ENCODE results near the gene RPUSD4.

The RPUSD4 gene

DNA sequence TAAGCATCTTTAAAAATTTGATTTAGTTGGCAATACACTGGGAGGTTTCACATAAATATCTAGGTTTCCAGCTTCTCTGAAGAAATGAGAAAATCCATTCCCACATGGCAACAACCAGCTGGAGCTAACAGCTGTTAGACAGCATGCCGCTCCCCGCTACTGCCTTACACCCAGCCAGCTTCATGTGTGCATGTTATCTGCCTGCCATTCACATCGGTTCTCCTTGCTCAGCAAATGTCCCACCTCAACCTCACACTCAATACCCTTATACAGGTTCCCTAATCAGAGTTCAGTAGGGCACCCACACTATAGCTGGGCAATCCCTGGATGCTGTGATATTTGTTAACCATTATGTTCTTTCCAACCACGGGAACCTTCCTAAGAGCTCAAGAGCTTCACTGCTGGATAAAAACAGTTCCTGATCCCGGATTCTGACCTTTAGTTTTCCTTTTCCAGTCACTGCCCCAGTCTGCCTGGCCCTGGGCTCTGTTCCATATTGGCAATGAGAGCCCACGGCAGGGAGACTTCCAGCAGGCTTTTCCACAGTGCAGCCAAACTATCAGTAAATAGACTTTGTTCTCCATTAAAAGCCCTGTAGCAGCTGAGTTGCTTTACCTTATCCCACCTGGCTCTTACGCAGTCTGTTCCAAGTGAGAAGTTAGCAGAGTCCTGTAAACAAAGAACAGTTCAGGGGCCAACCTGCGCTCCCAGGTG is 8.6 kb downstream of the RPUSD4 start:
- in situ Hi-C loops (cut with MboI; ENCODE audit: low sequenced_read_pairs), result loop anchor here (25.0 kb wide), 1 partner anchor 566 kb away; the partner anchor contains the start of gene CHEK1

DNA sequence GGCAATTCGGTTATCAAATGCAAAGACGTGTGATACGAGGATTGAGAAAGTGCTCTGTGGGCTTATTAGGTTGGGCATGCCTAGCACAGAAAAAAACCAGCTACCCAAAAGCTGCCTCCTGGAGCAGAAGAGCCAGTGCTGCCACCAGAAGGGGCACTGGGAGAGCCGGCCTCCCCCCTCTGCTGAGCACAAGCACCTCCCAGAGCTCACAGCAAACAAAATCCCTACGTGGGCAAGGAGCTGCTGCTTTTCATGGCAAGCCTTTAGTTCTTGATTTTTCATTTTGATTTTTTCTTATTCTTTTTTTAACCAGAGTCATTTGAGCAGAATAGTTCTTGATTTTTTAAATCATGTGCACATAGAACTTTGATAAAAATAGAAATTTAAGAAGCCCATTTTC is 12.8 kb downstream of the RPUSD4 start:
- no peaks in the 10 kb centered on the region for H3K4me1 ChIP-seq

More for the DNA sequence above, 8.6 kb downstream of the RPUSD4 start:
- Histone ChIP-seq H3K9me3 (no peaks in the 10 kb centered on the region), H3K4me1 (no peaks in the 10 kb centered on the region), H3K4me3 (no peak overlapping the region), H3K27me3 (ENCODE audit: low read depth) (no peaks in the 10 kb centered on the region), H3K36me3 (replicated peaks) (peaks cover 82% of the 10 kb centered on the region)
- no peak for DNase-seq (ENCODE audit: low spot score in 2 of 2)

DNA sequence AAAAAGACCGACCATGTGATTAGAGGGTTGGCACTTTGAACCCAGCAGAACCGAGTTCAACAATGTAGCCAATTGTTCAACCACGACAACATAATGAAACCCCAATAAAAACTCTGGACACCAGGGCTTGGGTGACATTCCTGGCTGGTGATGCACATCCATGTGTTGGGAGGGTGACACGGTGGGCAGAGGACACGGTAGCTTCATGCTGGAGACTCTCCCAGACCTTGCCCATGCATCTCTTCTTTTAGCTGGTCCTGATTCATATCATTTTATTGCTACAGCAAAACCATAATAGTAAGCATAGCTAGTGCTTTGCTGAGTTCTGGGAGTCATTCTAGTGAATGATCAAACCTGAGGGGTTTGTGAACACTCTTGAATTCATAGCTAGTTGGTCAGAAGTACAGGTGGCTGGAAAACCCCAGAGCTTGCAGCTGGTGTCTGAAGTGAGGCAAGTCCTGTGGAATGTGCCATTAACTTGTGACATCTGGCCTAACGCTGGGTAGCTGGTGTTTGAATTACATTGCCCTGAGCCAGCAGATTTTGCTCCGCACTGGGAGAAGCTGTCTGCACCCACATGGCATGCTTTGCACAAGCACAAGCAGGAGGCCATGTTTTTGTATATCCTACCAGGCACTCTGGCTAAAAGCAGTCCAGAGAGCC is 14.0 kb downstream of the RPUSD4 start:
- Histone ChIP-seq H3K27me3 (ENCODE audit: low read depth) (no peaks in the 10 kb centered on the region), H3K36me3 (replicated peaks) (peaks cover 55% of the 10 kb centered on the region), H3K9me3 (no peaks in the 10 kb centered on the region), H3K4me3 (no peak overlapping the region), H3K4me1 (no peaks in the 10 kb centered on the region)
- DNase-seq (ENCODE audit: low spot score in 2 of 2), result no peak
- in situ Hi-C loops (cut with MboI; ENCODE audit: low sequenced_read_pairs), result no loop called here

More for the DNA sequence above, 12.8 kb downstream of the RPUSD4 start:
- Histone ChIP-seq H3K36me3 (replicated peaks) (peaks cover 63% of the 10 kb centered on the region), H3K4me3 (no peak overlapping the region), H3K27me3 (ENCODE audit: low read depth) (no peaks in the 10 kb centered on the region), H3K9me3 (no peaks in the 10 kb centered on the region)
- no peak for DNase-seq (ENCODE audit: low spot score in 2 of 2)
- in situ Hi-C loops (cut with MboI; ENCODE audit: low sequenced_read_pairs), result no loop called here

DNA sequence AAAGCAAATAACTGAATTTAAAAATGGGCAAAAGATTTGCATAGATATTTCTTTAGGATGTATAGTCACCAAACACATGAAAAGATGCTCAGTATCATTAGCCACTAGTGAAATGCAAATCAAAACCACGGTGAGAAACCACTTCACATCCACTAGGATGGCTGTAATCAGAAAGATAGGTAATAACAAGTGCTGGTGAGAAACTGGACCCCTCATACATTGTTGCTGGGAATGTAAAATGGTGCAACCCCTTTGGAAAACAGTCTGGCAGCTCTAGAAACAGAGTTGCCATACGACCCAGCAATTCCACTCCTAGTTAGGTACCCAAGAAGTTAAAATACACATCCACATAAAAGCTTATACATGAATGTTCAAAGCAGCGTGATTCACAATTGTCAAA is 16.3 kb downstream of the RPUSD4 start:
- H3K4me1 ChIP-seq, result no peaks in the 10 kb centered on the region
- in situ Hi-C loops (cut with MboI; ENCODE audit: low sequenced_read_pairs), result no loop called here
- no peak for DNase-seq (ENCODE audit: low spot score in 2 of 2)
- H3K27me3 ChIP-seq (ENCODE audit: low read depth), result no peaks in the 10 kb centered on the region
- no peak overlapping the region for H3K4me3 ChIP-seq
- H3K36me3 ChIP-seq (replicated peaks), result peaks cover 41% of the 10 kb centered on the region
- no peaks in the 10 kb centered on the region for H3K9me3 ChIP-seq

DNA sequence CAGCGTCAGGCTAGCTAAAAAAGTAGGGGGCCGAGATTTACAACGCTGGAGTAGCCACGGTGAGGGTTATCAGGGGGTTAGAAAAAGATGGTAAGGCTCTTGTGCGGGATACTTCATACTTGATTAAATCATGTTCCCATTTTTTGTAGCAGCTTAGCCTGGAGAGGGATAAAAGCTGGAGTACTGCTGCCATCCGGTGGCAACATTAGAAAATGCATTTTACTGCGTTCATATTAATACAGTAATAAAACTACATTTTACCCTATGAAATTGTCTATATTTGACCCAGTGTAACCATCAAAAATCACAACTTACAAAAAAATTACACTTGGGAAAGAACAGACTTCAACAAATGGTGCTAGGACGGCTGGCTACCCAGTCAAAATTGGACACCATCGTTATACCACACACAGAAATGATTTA is 17.3 kb downstream of the RPUSD4 start:
- in situ Hi-C loops (cut with MboI; ENCODE audit: low sequenced_read_pairs), result no loop called here
- Histone ChIP-seq H3K9me3 (no peaks in the 10 kb centered on the region), H3K4me1 (no peaks in the 10 kb centered on the region), H3K4me3 (no peak overlapping the region), H3K27me3 (ENCODE audit: low read depth) (no peaks in the 10 kb centered on the region), H3K36me3 (replicated peaks) (peaks cover 33% of the 10 kb centered on the region)
- peak; percentile 55 to 70 for DNase-seq (ENCODE audit: low spot score in 2 of 2)

DNA sequence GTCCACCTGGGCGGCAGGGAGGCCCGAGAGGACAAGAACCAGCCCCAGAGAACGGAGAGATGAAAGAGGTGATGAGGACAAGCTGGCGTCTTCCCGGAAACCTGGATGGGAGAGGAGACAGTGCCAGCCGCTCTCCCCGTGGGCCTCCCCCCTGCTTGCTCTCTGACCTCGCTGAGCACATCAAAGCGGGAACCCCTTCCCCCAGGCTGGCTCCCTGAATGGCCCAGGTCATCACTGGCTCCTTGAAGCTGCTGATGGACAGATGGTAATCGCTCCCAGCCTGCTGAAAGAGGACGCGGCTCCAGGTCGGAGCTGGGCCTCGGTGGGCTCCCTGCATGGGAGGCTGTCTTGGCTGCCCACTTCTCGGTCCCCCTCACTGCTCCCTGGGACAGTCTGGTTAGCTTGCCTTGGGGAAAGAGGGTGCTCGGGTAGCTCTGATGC is 18.4 kb downstream of the RPUSD4 start:
- Histone ChIP-seq H3K36me3 (replicated peaks) (peaks cover 22% of the 10 kb centered on the region), H3K4me1 (no peaks in the 10 kb centered on the region), H3K4me3 (no peak overlapping the region), H3K9me3 (no peaks in the 10 kb centered on the region), H3K27me3 (ENCODE audit: low read depth) (no peaks in the 10 kb centered on the region)
- DNase-seq (ENCODE audit: low spot score in 2 of 2), result no peak
- in situ Hi-C loops (cut with MboI; ENCODE audit: low sequenced_read_pairs), result no loop called here

DNA sequence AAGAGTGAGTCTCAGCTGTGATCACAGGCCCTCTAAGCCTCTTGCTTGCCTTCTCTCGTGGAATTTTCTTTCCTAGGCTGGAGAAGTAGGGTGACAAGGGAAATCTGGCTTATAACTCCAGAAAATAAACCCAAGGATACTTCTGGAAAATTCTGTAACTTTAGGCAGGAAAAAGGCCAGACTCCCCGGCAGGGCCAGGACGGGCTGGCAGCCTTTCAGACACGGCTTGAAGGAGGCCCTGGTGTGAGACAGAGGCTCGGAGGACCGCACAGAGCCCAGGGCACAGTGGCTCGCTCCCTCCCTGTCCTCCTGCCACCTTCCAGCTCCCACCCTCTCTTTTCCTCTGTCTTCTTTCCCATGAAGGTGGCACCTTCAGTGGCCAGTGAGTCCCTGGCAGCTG is 19.1 kb downstream of the RPUSD4 start:
- H3K9me3 ChIP-seq, result no peaks in the 10 kb centered on the region
- H3K4me1 ChIP-seq, result no peaks in the 10 kb centered on the region
- no peaks in the 10 kb centered on the region for H3K27me3 ChIP-seq (ENCODE audit: low read depth)
- H3K36me3 ChIP-seq (replicated peaks), result peaks cover 16% of the 10 kb centered on the region
- in situ Hi-C loops (cut with MboI; ENCODE audit: low sequenced_read_pairs), result no loop called here
- no peak overlapping the region for H3K4me3 ChIP-seq
- DNase-seq (ENCODE audit: low spot score in 2 of 2), result no peak

DNA sequence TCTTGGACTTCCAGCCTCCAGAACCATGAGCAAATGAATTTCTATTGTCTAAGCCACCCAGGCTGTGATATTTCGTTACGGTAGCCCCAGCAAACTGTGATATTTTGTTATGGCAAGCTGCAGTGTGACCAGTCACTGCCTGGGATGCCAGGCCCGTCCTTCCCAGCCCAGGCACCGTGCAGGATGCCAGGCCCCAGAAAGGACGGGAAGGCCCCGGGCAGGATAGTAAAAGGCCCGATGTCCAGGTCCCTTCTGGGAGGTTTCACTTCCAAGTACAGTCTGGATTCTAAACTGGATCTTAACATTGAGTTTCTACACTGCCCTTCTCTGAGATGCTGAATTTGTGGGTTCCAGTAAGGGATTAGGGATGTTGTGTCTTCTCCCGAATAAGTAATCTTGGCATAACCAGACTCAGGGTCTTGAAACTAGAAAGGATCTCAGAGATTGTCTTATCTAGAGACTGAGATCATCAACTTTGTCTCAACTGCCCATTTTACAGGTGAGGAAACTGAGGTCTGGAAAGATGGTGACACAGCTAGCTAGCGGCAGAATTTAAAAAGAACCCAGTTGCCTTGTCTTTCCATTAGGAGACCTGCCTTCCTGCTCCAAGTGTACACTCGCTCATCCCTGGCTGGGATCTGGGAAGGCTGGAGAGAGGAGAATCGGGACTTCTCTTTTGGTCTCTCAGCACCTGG is 19.9 kb downstream of the RPUSD4 start:
- Histone ChIP-seq H3K4me3 (no peak overlapping the region), H3K4me1 (no peaks in the 10 kb centered on the region), H3K36me3 (replicated peaks) (peaks cover 11% of the 10 kb centered on the region), H3K27me3 (ENCODE audit: low read depth) (no peaks in the 10 kb centered on the region), H3K9me3 (no peaks in the 10 kb centered on the region)
- in situ Hi-C loops (cut with MboI; ENCODE audit: low sequenced_read_pairs), result no loop called here
- DNase-seq (ENCODE audit: low spot score in 2 of 2), result no peak

DNA sequence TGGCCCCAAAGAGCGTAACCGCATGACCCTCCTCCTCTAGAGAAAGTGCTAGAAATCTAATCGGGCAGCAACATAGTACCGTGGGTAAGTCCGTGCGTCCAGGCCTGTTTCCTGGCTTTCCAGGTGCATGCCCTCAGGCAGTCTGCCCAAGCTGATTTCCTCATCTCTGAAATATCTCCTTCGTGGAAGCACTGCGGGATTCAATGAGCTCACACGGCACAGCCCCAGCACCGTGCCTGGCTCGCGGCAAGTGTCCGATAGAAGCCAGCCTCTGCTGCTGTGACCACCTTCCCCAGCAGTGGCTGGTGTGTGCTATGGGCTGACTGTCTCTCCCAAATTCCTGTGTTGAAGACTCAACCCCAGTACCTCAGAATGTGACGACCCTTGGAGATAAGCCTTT is 20.7 kb downstream of the RPUSD4 start:
- H3K36me3 ChIP-seq (replicated peaks), result peaks cover 9% of the 10 kb centered on the region
- in situ Hi-C loops (cut with MboI; ENCODE audit: low sequenced_read_pairs), result no loop called here
- H3K4me1 ChIP-seq, result no peaks in the 10 kb centered on the region
- H3K9me3 ChIP-seq, result no peaks in the 10 kb centered on the region
- no peaks in the 10 kb centered on the region for H3K27me3 ChIP-seq (ENCODE audit: low read depth)
- no peak for DNase-seq (ENCODE audit: low spot score in 2 of 2)
- no peak overlapping the region for H3K4me3 ChIP-seq

DNA sequence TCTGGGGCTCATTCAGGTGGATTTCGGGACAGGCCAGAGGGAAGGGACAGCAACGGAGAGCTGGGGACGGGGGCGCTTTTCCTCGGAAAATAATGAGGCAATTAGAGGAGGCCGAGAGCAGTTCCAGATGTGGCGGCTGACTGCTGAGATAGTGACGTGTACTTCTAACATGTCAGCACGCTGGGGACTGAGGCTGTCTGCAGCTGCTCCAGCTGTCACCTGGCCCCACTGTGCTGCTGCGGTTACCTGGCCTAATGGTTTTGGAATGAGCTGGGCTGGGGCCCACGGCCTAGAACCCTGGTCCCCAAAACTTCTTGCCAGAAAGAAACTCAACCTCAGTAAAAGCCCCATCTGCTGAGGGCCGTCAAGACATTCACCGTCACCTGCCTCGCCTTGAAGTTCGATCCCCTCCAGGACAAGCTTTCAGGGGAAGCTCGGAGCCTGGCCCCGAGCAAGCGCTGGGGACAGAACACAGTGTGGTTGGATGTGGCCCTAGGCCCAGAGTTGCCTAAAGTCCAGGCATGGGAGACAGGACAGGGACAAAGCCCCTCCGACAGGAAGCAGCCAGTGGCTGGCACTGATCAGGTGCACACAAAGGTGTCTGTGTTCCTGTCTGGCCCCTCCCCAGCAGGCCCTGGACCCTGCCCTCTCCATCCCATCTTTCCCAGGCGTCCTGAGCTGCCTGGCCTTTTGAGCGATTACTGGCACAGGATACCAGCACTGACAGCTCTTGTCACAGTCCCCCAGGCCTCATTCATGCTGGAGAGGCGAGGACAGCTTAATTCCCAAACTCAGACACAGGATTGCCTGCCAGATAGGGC is 22.1 kb downstream of the RPUSD4 start:
- Histone ChIP-seq H3K4me3 (no peak overlapping the region), H3K27me3 (ENCODE audit: low read depth) (no peaks in the 10 kb centered on the region), H3K9me3 (no peaks in the 10 kb centered on the region), H3K36me3 (replicated peaks) (peaks cover 8% of the 10 kb centered on the region), H3K4me1 (no peaks in the 10 kb centered on the region)
- in situ Hi-C loops (cut with MboI; ENCODE audit: low sequenced_read_pairs), result loop anchor here (5.0 kb wide), 1 partner anchor 262 kb away; no protein-coding TSS in a partner anchor
- DNase-seq (ENCODE audit: low spot score in 2 of 2), result no peak

DNA sequence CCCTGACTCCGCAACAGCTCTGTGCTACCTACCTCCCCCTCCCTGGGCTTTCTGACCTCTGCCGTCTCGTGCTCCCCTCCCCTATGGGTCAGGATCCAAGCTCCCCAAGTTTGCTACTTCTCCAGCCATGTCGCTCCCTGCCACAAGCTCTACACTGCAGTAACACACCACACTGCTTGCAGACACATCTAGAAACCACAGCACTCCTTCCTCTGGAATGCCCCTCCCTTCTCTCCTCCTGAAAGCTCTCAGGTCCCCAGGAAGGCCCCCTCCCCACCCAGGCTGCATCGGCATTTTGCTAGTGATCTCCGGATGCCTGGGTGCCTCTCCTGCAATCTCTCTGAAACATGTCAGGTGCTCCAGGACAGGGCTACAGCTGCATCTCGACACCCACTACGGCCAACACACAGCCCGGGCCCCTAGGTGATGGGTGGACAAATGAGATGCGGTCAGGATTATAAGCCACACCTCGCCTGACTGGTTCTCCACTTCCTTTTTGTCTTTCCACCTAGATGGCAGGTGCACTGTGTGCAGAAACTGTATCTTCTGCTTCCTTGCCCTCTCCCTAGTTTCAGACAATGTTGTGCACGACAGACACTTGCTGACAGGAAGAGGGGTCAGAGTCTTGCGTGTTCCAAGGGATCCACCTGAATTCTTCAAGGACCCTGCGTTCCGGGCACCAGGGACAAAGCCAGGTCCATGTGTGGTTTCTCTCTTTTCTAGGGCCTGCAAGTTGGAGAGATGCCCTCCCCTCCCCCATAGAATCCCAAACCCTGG is 22.9 kb downstream of the RPUSD4 start:
- no peak for DNase-seq (ENCODE audit: low spot score in 2 of 2)
- no peaks in the 10 kb centered on the region for H3K4me1 ChIP-seq
- peaks cover 3% of the 10 kb centered on the region for H3K36me3 ChIP-seq (replicated peaks)
- H3K9me3 ChIP-seq, result no peaks in the 10 kb centered on the region
- H3K27me3 ChIP-seq (ENCODE audit: low read depth), result no peaks in the 10 kb centered on the region
- H3K4me3 ChIP-seq, result no peak overlapping the region
- in situ Hi-C loops (cut with MboI; ENCODE audit: low sequenced_read_pairs), result loop anchor here (5.0 kb wide), 1 partner anchor 261 kb away; no protein-coding TSS in a partner anchor

DNA sequence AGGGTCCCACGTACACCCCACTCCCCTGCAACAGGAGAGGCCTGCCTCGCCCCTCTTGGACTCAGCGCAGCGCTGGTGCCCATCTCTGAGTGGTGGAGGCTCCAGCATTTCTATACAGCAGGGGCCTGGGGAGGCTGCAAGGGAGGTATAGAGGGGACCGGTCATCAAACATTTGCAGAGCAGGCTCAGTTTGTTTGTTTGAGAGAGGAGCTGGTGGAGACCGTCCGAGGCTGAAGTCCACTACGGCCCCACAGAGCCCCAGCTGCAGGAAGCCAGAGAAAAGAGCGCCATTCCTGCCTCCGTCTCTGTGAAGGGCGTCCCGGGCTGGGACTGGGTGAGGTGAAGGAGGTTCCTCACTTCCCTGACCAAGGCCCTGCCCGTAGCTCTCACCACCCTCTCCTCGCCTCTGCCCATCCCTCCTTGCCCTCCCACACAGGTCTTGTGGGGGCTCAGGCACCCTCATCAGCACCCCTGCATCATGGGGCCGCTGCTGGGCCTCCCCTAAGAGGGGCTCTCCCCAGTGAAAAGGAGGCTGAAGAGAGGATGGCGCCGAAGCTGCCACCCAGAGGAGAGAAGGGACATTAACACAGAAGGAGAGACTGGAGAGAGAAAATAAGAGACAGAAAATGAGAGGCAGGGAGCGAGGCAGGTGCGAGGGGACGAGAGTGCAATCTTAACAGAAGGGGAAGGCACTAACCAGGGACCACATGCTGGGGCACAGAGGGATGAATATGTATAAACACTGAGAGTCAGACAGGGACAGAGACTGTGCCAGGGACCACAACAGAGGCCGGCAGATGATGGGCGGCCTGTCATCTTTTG is 24.5 kb downstream of the RPUSD4 start:
- no peaks in the 10 kb centered on the region for H3K27me3 ChIP-seq (ENCODE audit: low read depth)
- no peaks in the 10 kb centered on the region; the same call in 1 of the 2 replicates for H3K36me3 ChIP-seq (replicated peaks)
- in situ Hi-C loops (cut with MboI; ENCODE audit: low sequenced_read_pairs), result loop anchor here (5.0 kb wide), 1 partner anchor 260 kb away; no protein-coding TSS in a partner anchor
- no peak overlapping the region for H3K4me3 ChIP-seq
- no peaks in the 10 kb centered on the region for H3K9me3 ChIP-seq
- no peaks in the 10 kb centered on the region for H3K4me1 ChIP-seq
- no peak for DNase-seq (ENCODE audit: low spot score in 2 of 2)
